IPS-11a (cell line): ENCODE results near the gene PPM1G.

Experiments used
- H3K4me3 ChIP-seq: one replicate; pipeline ENCODE4 v1.5.1; 2013; ENCODE audit warnings: low read depth, low read length, control low read depth

The PPM1G gene

GRCh38 chr2:27416151-27416550 is 6.8 kb upstream of the PPM1G start:
- no peak overlapping the region for H3K4me3 ChIP-seq

DNA sequence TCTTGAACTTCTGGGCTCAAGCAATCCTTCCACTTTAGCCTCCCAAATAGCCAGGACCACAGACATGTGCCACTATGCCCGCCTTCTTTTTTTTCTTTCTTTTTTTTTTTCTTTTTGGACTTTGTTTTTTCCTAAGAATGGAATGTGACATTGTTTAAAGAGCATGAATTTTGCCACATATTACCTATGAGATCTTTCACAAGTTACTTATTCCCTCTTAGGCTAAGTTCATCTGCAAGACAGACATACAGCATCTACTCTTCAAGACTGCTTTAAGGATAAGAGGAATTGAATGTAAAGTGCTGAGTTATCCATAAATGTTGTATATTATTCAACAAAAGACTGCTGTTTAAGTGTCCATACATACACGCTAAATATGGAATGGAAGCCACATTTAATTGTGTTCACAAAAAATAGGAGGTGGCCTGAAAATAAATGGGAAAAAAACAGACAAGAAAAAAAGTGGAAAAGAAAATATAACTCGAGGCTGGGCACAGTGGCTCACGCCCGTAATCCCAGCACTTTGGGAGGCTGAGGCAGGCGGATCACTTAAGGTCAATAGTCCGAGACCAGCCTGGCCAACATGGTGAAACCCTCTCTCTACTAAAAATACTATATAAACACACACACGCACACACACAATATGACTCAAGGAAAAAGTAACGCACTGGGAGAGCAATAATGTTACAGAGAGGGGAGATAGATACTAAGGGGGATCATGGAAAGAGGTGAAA is 3.2 kb upstream of the PPM1G start:
- no peak overlapping the region for H3K4me3 ChIP-seq

DNA sequence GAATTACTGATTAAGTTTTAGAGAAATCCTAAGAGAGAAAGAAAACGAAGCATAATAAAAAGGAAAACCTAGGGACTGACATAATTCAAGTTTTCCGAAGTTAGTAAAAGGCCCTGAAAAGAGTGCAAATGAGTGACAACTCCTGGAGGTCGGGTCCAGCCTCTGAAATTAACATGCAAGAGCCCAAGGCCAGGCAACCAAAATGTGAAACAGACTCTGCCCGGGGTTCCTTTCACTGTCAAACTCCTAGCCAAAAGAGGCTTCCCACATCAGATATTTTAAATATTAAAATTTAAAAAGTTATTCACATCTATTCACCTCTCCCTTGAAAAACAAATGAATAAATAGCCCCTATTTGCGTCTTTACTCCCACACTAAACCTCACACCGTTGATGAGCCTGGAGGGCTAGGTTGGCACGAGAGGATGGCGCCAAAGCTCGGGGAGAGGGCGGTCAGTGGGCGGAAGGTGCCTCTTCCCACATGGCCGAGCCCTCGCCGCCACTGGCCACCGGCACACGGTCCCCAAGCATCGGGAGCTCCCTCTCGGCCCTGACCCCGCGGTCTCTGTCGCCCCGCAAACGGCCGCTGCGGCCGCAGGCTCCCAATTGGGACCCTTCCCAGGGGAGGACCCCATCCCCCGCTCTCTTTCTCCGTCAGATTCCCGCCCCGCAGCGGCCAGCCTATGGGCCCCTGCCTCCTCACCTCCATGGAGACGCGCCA is 630 bp downstream of the PPM1G start:
- peak overlapping the region; percentile 97 for H3K4me3 ChIP-seq

GRCh38 chr2:27407798-27408491 is 1.4 kb downstream of the PPM1G start:
- peak overlapping the region; percentile 97 for H3K4me3 ChIP-seq

DNA sequence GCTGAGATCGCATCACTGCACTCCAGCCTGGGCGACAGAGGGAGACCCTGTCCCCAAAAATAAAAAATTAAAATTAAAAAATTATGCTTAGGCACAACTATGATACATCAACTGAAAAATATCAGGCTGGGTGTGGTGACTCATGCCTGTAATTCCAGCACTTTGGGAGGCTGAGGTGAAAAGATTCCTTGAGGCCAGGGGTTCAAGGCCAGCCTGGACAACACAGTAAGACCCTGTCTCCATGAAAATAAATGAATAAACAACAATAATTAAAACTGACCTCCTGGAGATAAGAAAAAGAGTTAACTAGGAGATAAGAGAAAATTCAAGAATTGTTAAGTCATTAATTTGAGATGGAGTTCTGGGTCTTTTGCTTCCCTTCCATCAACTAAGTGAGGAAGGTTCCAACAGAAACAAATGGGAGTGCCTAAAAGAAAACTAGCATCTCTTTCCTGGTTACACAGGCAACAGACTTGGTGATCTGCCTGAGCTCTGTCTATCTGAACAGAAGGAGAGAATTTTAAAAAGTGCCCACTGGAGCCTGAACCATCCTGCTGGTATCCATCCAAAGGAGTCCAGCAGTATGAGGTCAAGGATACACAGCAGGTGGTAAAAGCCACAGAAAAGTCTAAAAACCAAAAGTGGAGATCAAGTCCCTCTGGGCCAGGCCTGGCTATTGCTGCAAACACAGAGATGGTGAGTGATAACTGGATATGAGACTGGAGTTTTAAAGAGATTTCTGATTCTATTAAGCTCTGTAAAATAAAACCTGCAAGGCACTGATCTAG is 8.8 kb downstream of the PPM1G start:
- no peak overlapping the region for H3K4me3 ChIP-seq

DNA sequence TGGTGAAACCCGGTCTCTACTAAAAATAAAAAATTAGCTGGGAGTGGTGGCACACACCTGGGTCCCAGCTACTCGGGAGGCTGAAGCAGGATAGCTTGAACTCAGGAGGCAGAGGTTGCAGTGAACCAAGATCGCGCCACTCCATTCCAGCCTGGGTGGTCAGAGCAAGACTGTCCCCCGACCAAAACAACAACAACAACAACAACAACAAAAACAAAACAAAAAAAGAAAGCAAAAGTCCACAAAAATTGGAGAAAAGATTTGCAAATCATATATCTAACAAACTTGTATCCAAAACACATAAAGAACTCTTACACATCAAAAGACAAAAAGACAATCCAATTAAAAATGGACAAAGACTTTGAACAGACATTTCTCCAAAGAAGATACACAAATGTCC is 10.4 kb downstream of the PPM1G start:
- H3K4me3 ChIP-seq: no peak overlapping the region

GRCh38 chr2:27393225-27393624 is 16.2 kb downstream of the PPM1G start:
- H3K4me3 ChIP-seq: no peak overlapping the region

- H3K4me3 ChIP-seq: no peak overlapping the region
These were observed 18.3 kb downstream of the PPM1G start for GRCh38 chr2:27390822-27391679.

- no peak overlapping the region for H3K4me3 ChIP-seq
These were observed 27.7 kb downstream of the PPM1G start for GRCh38 chr2:27381577-27382181.

DNA sequence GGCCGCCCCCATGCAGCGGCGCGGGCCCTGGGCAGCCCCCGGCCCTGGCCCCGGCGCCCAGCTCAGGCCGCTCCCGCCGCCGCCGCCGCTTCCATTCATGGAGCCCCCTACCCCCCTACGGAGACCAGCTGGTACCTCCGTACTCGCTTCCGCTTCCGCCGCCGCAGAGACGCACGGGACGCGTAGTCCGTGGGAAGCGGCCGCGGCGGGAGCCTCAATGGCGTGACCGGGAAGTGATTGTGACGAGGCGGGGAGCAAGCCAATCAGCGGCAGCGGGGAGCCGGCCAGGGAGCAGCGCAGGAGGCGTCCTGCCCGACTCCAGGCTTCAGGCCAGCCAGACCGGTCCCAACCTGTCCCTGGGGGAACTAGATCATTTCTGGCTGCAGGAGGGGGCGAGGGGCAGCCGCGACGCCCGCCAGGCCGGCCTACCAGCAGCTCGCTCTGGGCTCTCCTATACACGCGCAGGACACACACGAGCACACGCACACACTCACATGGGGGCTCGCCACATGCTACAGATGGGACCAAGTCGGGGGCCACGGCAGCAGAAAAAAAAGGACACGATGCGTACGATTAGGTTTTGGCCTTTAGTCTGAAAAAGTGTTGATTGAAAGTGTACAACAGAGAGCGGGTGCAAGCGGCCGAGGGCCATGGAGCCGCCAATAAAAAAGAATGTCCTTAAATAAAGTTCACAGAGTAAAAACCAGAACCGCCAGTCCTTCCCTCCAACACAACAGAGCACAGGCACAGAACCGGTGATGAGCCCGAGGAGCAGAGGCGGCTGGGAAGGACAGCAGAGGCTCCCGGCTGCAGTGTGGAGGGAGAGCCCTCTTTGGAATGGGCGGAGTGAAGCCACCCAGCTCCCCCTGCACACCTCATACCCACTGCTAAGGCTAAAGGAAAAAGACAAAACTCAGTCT is 28.5 kb downstream of the PPM1G start, which contains the start of gene ZNF513:
TSS of gene ZNF513 (minus strand) at position 109 of the 920 bp plus-strand sequence. CDS start 208 bp downstream, outside the sequence.
- H3K4me3 ChIP-seq: peak within 1 kb of the TSS; percentile 84

- H3K4me3 ChIP-seq: peak overlapping the region; percentile 84
These were observed 29.4 kb downstream of the PPM1G start for GRCh38 chr2:27379836-27380625.

GRCh38 chr2:27379383-27379835 is 30.0 kb downstream of the PPM1G start:
- H3K4me3 ChIP-seq: peak overlapping the region; percentile 84

DNA sequence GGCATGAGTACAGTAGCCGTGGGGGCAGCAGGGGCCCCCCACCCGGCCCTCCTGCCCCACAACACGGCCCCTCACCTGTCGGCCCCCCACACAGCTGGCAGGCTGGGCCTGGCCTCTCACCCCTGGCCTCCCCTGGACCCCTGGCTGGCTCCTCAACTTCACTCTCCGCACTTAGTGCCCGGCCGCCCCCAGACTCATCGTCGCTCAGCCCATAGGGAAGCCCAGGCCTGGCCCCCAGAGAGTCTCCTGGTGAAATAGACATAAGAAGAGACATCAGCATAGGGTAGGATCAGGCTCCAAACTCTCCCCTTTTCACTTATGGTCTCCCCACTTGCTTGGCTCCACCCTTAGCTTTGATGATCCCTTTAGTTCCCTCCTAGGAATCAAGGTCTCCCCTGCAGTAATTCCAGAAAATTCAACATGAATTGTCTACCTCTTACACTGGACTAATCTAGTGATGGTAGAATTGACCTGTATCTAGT is 30.5 kb downstream of the PPM1G start:
- H3K4me3 ChIP-seq: no peak overlapping the region

DNA sequence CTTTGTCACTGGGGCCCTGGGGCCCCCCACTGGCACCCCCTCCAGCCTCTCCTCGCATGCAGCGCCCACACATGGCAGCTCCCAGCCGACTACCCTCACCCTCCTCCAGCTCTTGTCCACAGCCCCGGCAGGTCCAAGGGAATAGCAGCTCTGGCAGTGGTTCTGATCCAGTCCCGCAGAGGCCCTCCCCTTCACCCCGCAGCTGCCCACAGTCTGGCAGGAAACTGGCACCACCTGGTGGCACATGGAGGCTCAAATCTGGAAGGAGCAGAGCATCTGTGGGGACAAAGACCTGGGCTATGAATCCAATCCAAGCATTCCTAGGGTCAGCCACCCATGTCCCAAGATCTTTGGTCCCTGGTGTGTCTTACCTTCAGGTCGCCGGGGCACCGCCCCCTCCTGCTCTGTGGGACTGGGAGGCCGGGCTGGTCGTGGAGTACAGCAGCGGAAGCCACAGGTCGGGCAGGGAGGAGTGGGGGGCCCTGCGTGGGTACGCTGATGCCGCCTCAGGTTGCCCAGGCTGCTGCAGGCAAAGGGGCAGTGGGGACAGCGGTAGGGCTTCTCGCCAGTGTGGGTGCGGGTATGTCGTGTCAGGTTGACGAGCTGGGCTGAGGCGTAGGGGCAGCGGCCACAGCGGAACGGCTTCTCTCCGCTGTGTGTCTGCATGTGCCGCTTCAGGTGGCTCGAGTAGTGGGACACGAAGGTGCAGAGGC is 31.1 kb downstream of the PPM1G start:
- H3K4me3 ChIP-seq: no peak overlapping the region

- H3K4me3 ChIP-seq: no peak overlapping the region
These were observed 31.7 kb downstream of the PPM1G start for GRCh38 chr2:27377618-27378095.

GRCh38 chr2:27376866-27377617 is 32.3 kb downstream of the PPM1G start:
- H3K4me3 ChIP-seq: no peak overlapping the region
